NCI-H510A treated with DMSO at 0.1 percent for 48 hours (cell line): Measurements from ENCODE around the gene GATA5.
"Not testable (repeated sequence)": the region's sequence is repeated elsewhere in the genome, so short reads cannot be mapped to it uniquely, and the experiment has no call there.

Experiments used
- DNase-seq: peaks from one replicate; lab custom pipeline; 2025; lab: John Stamatoyannopoulos, UW

The GATA5 gene

GRCh38 chr20:62429455-62430310, 46.1 kb downstream of the GATA5 start:
- no peak for DNase-seq

- DNase-seq = no peak
These were observed 47.1 kb downstream of the GATA5 start for GRCh38 chr20:62428396-62429295.

- DNase-seq = no peak
These were observed 47.8 kb downstream of the GATA5 start for GRCh38 chr20:62428002-62428372.

- DNase-seq = peak; percentile 98
These were observed 48.4 kb downstream of the GATA5 start, which contains the start of gene RBBP8NL for GRCh38 chr20:62427172-62428001. RBBP8NL (minus strand) TSS chr20:62427539; CDS start chr20:62419647, 7,892 bp downstream.

- peak; percentile 64 for DNase-seq
These were observed 49.1 kb downstream of the GATA5 start for GRCh38 chr20:62426699-62427131.

- not testable (repeated sequence) for DNase-seq
These were observed 49.8 kb downstream of the GATA5 start for GRCh38 chr20:62426059-62426348.

- no peak for DNase-seq
These were observed 50.3 kb downstream of the GATA5 start for GRCh38 chr20:62425281-62426058.

GRCh38 chr20:62424249-62425107, 51.3 kb downstream of the GATA5 start:
- DNase-seq = no peak

GRCh38 chr20:62423326-62423706, 52.5 kb downstream of the GATA5 start:
- DNase-seq = no peak

- DNase-seq = no peak
These were observed 53.0 kb downstream of the GATA5 start for GRCh38 chr20:62422636-62423325.

GRCh38 chr20:62421716-62421990, 54.1 kb downstream of the GATA5 start:
- DNase-seq = no peak

- DNase-seq = no peak
These were observed 54.7 kb downstream of the GATA5 start for GRCh38 chr20:62420846-62421715.

- DNase-seq = no peak
These were observed 56.0 kb downstream of the GATA5 start for GRCh38 chr20:62419759-62420158.

- no peak for DNase-seq
These were observed 56.9 kb downstream of the GATA5 start for GRCh38 chr20:62418709-62419487.

- DNase-seq = no peak
These were observed 57.6 kb downstream of the GATA5 start for GRCh38 chr20:62417981-62418708.

- no peak for DNase-seq
These were observed 58.9 kb downstream of the GATA5 start for GRCh38 chr20:62416651-62417637.
